GM21367 (cell line): ENCODE measurements around the gene TMEM212.

ENCODE experiments used
- ATAC-seq: cut with Tn5 transposase; IDR thresholded peaks from one replicate; pipeline ENCODE4 v1.9.1; 2021; ENCODE audit not compliant: unreplicated experiment

The TMEM212 gene

DNA sequence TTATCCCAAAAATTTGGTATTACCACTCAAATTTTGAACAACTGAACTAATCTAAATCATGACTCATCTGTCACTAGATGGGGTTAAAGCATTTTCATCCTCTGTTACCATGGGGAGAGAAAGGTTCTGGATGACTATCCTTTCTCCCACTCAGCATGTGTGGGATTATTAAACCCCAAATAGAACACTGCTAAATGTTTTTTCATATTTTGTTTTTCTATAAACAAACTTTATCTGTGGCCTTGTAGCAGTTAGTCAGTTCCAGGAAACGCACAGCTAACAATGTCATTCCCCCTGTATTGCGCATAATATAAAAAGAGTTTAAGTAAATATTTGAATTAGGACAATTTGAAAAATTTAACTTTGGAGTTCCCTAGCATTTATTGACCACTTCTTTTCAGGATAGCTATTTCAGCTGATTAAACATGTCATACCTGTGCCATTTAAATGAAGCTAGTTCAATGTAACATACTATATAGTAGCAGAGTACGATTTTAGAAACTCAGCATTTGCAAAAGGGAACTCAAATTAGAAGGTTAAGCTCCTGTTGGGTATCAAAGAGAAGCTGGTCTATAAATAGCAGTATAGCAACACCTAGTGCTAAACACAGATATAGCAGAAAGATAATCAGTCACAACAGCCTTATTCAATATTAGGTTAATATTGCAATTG, 9.2 kb upstream of the TMEM212 start:
- no peak for ATAC-seq

DNA sequence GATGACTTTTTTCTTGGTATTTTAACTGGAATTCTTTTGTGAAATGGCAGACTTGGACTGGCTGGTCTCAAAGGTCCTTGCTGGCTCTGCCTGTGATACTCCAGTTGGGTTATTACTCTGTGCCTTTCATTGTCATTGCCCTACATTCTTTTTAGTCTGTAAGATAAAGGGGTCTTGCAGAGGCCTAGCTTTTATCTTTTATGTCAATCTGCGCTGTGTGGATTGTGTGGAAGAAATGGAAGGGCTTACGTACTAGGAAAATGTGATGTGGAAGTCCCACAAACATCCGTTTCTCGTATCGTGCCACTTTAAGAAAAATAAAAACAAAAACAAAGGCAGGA, 8.7 kb upstream of the TMEM212 start:
- ATAC-seq: no peak

DNA sequence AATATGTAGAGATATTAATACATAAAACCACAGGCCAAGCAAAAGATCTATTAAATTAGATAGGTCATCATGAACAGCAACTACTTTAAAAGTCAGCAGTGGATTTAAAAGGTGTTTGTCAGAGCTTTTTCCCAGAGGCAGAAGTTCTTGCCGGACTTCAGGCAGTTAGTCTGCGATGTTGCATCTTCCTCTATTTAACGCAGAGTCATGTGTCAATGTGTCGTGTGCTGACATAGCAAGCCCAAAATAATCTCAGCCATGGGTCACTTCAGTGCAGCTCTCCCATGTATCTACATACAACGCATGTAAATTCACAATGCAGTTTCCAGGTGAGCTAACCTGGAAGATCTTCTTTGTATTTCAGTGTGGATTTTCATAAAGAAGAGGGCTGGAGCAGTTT, 8.0 kb upstream of the TMEM212 start:
- ATAC-seq: no peak

DNA sequence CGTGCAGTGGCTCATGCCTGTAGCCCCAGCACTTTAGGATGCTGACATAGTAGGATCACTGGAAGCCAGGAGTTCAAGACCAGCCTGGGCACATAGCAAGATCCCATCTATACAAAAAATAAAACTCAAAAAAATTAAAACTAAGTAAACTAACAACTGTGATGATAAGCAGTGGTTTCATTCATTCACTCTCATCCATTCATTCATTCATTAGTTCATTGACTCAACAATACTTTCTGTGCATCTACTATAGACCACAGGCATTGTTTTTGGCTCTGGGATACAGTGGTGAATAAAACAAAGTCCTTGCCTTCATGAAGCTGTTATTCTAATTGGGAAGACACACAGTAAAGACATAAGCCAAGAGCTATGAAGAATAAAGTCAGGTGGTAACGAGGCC, 7.5 kb upstream of the TMEM212 start:
- no peak for ATAC-seq

- no peak for ATAC-seq
Observed at GRCh38 chr3:171836855-171837254, 6.3 kb upstream of the TMEM212 start.

GRCh38 chr3:171837698-171838097, 5.5 kb upstream of the TMEM212 start:
- ATAC-seq: no peak

DNA sequence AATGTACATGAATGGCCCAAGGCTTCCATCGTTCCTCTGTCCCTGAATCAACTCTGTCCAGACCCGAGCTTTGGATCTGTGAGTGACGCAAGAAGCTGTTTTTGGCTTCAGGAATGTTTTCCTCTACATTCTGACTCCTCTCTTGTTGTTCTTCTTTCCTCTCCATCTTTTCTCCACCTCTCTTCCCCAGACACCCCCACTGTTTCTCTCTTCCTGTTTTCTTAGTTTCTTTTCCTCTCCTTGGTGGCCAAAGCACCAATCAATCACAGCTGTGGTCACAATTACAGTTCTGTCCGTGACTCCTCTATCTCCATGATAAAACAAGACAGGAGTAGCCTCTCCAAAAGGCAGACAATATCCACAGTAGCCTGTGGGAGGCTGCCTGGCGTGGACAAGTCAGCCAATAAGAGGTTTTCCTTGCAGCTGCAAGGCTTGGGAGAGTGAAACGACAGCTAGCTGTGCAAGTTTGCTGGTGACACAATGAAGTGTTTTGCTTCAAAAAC, 4.9 kb upstream of the TMEM212 start:
- no peak for ATAC-seq

DNA sequence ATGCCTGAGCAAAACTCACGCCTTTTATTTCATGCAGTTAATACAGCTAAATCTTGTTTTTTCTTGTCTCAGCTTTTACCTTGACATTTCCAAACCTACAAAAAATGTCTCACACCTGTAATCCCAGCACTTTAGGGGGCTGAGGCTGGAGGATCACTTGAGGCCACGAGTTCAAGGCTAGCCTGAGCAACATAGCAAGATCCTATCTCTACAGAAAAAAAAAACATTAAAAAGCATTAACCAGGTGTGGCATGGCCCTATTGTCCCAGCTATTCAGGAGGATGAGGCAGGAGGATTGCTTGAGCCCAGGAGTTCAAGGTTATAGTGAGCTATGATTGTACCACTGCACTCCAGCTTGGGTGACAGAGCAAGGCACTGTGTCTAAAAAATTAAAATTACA, 3.9 kb upstream of the TMEM212 start:
- ATAC-seq: no peak

GRCh38 chr3:171840445-171840810, 2.7 kb upstream of the TMEM212 start:
- no peak for ATAC-seq

DNA sequence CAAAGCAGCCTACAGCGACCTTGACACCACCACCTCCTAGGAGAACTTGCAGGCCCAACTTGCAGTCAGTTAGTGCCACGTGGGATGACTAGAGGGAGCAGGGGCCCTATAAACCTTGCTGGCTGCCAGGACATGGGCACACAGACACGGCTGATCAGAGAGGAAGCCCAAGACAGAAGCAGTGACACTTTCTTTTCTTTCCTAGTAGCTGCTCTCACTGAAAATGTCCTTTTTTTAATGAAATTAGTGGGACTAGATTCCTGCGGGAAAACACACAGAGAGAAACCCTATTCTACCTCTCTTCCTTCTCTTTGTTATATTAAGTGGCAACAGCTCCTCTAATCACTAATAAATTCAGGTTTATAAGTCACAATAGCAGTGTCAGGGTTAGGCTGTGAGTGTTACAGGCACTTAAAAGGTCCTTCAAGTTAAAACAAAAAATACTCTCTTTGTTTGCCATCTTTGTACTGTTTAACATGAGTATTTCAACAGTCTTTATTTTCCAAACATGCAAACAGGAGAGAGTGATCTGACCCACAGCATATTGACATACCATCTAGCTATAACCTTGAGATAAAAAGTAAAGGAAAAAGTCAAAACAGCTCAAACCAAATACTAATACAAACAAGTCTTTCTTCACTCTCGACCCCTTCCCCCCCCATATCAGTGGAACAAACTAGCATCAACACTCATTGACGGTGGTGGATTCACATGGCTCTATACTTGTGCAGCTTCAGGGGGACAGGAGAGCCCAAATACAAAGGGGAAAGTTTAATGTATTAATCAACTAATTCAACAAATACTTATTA, 2.1 kb upstream of the TMEM212 start:
- ATAC-seq: no peak

GRCh38 chr3:171841620-171842000, 1.5 kb upstream of the TMEM212 start:
- no peak for ATAC-seq

- ATAC-seq: no peak
Observed at GRCh38 chr3:171844873-171845272, 1.7 kb downstream of the TMEM212 start.

GRCh38 chr3:171845481-171846284, 2.5 kb downstream of the TMEM212 start:
- no peak for ATAC-seq

DNA sequence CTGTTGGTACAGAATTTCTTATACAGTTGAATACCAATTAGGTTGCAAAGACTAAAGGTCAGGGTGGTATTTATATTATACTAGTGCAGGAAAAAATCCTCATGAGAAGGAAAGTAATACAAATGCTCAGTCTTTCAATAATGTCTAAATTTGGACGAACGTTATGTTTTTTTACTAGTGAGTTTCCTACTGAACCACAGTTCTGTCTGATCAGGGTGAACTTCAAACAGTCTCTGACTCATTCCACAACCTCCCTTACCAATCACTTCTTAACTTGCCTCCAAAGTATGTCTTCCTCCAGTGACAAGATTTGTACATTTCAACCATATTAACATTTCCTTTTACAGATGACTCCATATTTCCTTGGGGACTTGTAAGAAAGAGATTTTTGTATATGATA, 3.4 kb downstream of the TMEM212 start:
- no peak for ATAC-seq

GRCh38 chr3:171847133-171847532, 4.0 kb downstream of the TMEM212 start:
- ATAC-seq: no peak

GRCh38 chr3:171847595-171848259, 4.6 kb downstream of the TMEM212 start:
- no peak for ATAC-seq

DNA sequence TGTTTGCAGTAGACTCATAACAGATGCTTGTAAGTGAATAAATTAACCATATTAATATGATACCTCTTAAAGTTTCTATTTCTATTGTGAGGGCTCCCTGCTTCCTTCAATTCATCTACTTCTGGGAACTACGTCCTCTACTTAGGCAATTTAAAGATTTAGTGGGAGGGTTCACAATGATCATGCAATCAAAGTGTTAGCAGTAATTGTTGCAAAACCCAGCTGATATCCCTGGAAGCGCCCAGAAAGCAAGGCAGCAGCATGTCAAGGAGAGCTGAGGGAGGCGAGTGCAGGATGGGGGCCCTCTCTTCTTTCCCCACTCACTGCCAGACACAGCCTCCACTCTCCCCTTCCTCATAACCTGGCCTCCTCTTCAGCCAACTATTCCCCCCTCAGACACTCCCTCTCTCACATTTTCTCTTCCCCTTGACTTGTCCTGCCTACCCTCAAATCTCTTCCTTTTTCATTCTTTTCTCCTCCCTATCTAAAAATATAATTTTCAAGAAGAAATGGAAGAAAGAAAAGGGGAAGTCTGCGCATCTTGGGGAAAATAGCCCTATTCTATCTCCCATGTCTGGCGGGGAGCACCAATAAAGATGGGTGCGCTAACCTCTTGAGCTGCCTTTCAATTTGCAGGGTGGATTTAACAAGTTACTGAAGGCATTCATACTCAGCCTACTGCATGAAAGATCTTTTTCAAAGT, 6.6 kb downstream of the TMEM212 start:
- ATAC-seq: no peak

GRCh38 chr3:171850320-171850959, 7.3 kb downstream of the TMEM212 start:
- ATAC-seq: no peak

DNA sequence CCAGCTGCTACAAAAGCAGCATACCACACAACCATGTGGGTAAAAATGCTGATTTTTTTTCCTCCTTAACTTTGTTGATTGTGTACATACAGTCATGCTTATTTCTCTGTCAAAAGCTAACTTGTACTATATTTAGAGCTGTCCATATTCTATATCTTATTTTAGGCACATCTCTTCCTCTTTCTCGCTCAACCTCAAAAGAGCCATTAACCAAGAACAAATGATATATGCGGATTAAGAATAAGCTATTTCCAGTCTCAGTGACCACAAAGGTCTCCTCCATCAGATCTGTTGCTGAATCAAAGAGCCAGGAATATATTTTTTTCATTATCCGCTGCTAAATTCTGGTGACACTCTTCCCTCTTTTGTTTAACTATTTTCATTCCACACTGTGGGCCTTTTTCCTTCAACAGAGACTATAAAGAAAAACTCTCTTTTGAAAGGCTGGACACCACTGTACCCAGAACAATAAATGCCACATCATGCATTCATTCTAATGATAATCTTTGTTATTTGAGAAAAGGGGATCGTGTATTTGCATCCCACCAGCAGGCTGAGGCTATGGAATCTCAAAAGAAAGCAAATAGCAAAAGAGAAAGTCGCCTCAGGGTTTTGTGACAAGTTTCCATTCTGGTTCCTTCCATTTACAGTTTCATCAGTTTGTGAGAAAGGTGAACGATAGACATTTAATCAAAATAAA, 8.0 kb downstream of the TMEM212 start:
- ATAC-seq: no peak

GRCh38 chr3:171851660-171852058, 8.5 kb downstream of the TMEM212 start:
- no peak for ATAC-seq
